B cell (primary cell): Measurements from ENCODE around the gene SEMA3A. TPM values are rescaled to one million over a fixed set of nuclear protein-coding genes. Genes with fewer than 3 reads are reported as not detected.

ENCODE experiments used
- ATAC-seq: fragments of 200-7000 bp; cut with Tn5 transposase; one replicate; pipeline ENCODE4 v1.10.0; 2021; ENCODE audit warnings: low read depth, mild to moderate bottlenecking, moderate number of reproducible peaks, moderate library complexity
- CTCF ChIA-PET: fragments of 350-600 bp; sonication (Branson Sonifier 250); formaldehyde crosslinking; loops from one replicate; lab custom pipeline; 2021; ENCODE audit warnings: antibody characterized with exemption, inconsistent platforms; lab: Charles Lee
- POLR2A ChIA-PET: fragments of 350-600 bp; sonication (Branson Sonifier 250); formaldehyde crosslinking; loops from one replicate; lab custom pipeline; 2021; ENCODE audit warnings: antibody characterized with exemption; lab: Charles Lee
- DNase-seq: peaks from one replicate; pipeline ENCODE4 v3.0.0; 2013
- H2AFZ ChIP-seq: 2 replicates; pipeline ENCODE4 v1.6.1; 2012; ENCODE audit warnings: mild to moderate bottlenecking, low read depth, low read length; ENCODE audit not compliant: insufficient read depth, poor library complexity, severe bottlenecking
- H3K27ac ChIP-seq, 2 donors: 1 replicate in 1 of 2; 2 replicates in 1 of 2; pipeline ENCODE4 v1.5.1; 2012 to 2013; ENCODE audit warnings: low read length in 2 of 2, mild to moderate bottlenecking in 2 of 2, moderate library complexity in 1 of 2
- H3K27me3 ChIP-seq, 4 experiments: fragments of 200-600 bp in 1 of 4; sonication (generic) in 1 of 4; replicated peaks in 1 of 4; 1 replicate in 2 of 4; 2 replicates in 2 of 4; pipeline versions ENCODE4 v1.6.1 to v1.7.0; 2013 to 2016; ENCODE audit warnings: low read length in 3 of 4, mild to moderate bottlenecking in 2 of 4, mixed read lengths in 1 of 4, moderate library complexity in 1 of 4; ENCODE audit not compliant: insufficient read depth in 4 of 4, control insufficient read depth in 3 of 4; ENCODE audit errors: control extremely low read depth in 1 of 4
- H3K36me3 ChIP-seq, 2 experiments: replicated peaks in 1 of 2; 1 replicate in 1 of 2; 2 replicates in 1 of 2; pipeline versions ENCODE4 v1.6.1 to v1.7.1; 2013; ENCODE audit warnings: low read length in 1 of 2; ENCODE audit not compliant: insufficient read depth in 2 of 2, control insufficient read depth in 1 of 2; ENCODE audit errors: control extremely low read depth in 1 of 2, extremely low read depth in 1 of 2
- H3K4me1 ChIP-seq, 2 donors: fragments of 200-600 bp in 1 of 2; sonication (generic) in 1 of 2; 1 replicate in 1 of 2; 2 replicates in 1 of 2; pipeline versions ENCODE4 v1.5.1 to v1.6.1; 2013 to 2017; ENCODE audit warnings: low read length in 2 of 2; ENCODE audit not compliant: control insufficient read depth in 2 of 2, insufficient read depth in 2 of 2
- H3K4me2 ChIP-seq: replicated peaks from 2 replicates; pipeline ENCODE3; 2012; ENCODE audit warnings: mild to moderate bottlenecking, low read depth, low read length; ENCODE audit not compliant: poor library complexity, severe bottlenecking
- H3K4me3 ChIP-seq, 5 experiments: fragments of 200-600 bp in 1 of 5; sonication (generic) in 1 of 5; 1 replicate in 3 of 5; 2 replicates in 2 of 5; pipeline versions ENCODE4 v1.5.1 to v1.7.0; 2011 to 2016; ENCODE audit warnings: low read length in 4 of 5, mild to moderate bottlenecking in 4 of 5, low read depth in 2 of 5, control low read depth in 1 of 5, moderate library complexity in 1 of 5; ENCODE audit not compliant: insufficient read depth in 1 of 5; ENCODE audit errors: control extremely low read depth in 1 of 5, extremely low read depth in 1 of 5
- H3K79me2 ChIP-seq: fragments of 200-600 bp; sonication (generic); one replicate; pipeline ENCODE4 v1.6.0; 2016; ENCODE audit warnings: low read length; ENCODE audit not compliant: control insufficient read depth, insufficient read depth
- H3K9ac ChIP-seq: fragments of 200-600 bp; sonication (generic); 2 replicates; pipeline ENCODE4 v1.6.1; 2017; ENCODE audit warnings: mild to moderate bottlenecking, low read length, moderate library complexity
- H3K9me3 ChIP-seq, 3 donors: one replicate each; pipeline versions ENCODE4 v1.6.1 to v1.7.1; 2013; ENCODE audit warnings: low read length in 2 of 3; ENCODE audit not compliant: control insufficient read depth in 2 of 3, insufficient read depth in 1 of 3; ENCODE audit errors: control extremely low read depth in 1 of 3
- H4K20me1 ChIP-seq: 2 replicates; pipeline ENCODE4 v1.6.0; 2012; ENCODE audit warnings: mild to moderate bottlenecking, low read length; ENCODE audit not compliant: insufficient read depth, control insufficient read depth, poor library complexity, severe bottlenecking
- H3K27ac Mint-ChIP-seq: one replicate; pipeline ENCODE4 v1.8.0; 2021; ENCODE audit warnings: mixed read lengths
- H3K27me3 Mint-ChIP-seq: one replicate; pipeline ENCODE4 v1.8.0; 2021; ENCODE audit warnings: mixed read lengths
- H3K4me1 Mint-ChIP-seq: one replicate; pipeline ENCODE4 v1.8.0; 2021; ENCODE audit warnings: mixed read lengths
- H3K4me3 Mint-ChIP-seq: one replicate; pipeline ENCODE4 v1.8.0; 2021; ENCODE audit warnings: mixed read lengths
- H3K9me3 Mint-ChIP-seq: one replicate; pipeline ENCODE4 v1.8.0; 2022; ENCODE audit warnings: mixed read lengths; ENCODE audit not compliant: insufficient read depth
- EZH2 ChIP-seq: IDR thresholded peaks from 2 replicates; pipeline ENCODE4 v1.6.1; 2012; ENCODE audit warnings: borderline replicate concordance, low read depth, mild to moderate bottlenecking, moderate library complexity, low read length; ENCODE audit not compliant: insufficient read depth, poor library complexity, severe bottlenecking
- WGBS: methylation state at CpG from one replicate; pipeline ENCODE4 v1.1.5; 2013; ENCODE audit warnings: missing lambda C conversion rate; ENCODE audit not compliant: insufficient coverage; 5-methylcytosine and 5-hydroxymethylcytosine counted together
- intact Hi-C: fragments of 100-400 bp; cut with micrococcal nuclease; formaldehyde crosslinking; loops from one replicate; pipeline ENCODE4 v1.10.0; 2022
- polyA plus RNA-seq: library from polyadenylated mRNA; depleted of rRNA; stranded (reverse); fragments of >200 nt; gene quantifications from 2 replicates; pipeline ENCODE4 v1.2.3, GENCODE V29; 2012
- total RNA-seq, 2 donors: library from RNA; stranded (reverse); fragments of 120-200 nt in 1 of 2; gene quantifications; 1 replicate in 1 of 2; 2 replicates in 1 of 2; pipeline versions ENCODE4 v1.2.3 to v1.2.4, GENCODE V29; 2013 to 2022
- TF ChIP-seq, protein P1 (sequence below): fragments of 200-600 bp; IDR thresholded peaks from one replicate; pipeline ENCODE4 v1.8.0; 2022; ENCODE audit warnings: antibody characterized with exemption, mild to moderate bottlenecking

The SEMA3A gene
- total and polyA plus RNA-seq, 2 donors (not counting 1 experiment from before 2014, with no cell fraction given): not detected

DNA sequence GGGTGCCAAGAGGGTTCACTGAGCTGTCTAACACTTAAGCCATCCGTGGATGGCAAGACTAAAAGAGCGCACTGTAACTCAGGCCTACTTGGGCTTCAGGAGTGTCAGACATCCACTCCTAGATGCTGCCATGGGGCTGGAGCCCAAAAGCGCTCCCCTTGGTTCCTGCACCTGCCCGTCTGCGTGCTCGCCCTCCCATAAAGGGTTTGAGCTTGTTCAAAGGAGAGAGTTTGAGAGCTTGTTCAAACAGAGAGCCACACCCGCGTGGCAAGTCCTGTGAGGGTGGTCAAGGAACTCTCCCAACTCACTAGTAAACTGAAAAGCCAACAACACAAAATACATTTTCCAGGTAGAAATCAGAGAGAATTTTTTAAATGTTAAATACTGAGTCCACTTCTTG lies 256.7 kb downstream of the SEMA3A start:
- Histone ChIP-seq H3K4me1 (no peaks in the 10 kb centered on the region), H4K20me1 (no peaks in the 10 kb centered on the region), H2AFZ (no peak overlapping the region), H3K79me2 (no peaks in the 10 kb centered on the region), H3K4me3 (no peak overlapping the region), H3K27ac (no peak overlapping the region), H3K9ac (no peak overlapping the region), H3K36me3 (no peaks in the 10 kb centered on the region), H3K27me3 (no peaks in the 10 kb centered on the region), H3K9me3 (no peaks in the 10 kb centered on the region), H3K4me2 (no peak overlapping the region)
- Mint-ChIP-seq H3K4me3 (no peak overlapping the region), H3K4me1 (no peaks in the 10 kb centered on the region), H3K27me3 (no peaks in the 10 kb centered on the region), H3K27ac (no peak overlapping the region), H3K9me3 (no peaks in the 10 kb centered on the region)
- POLR2A ChIA-PET: no interaction called here
- no peak for DNase-seq
- CTCF ChIA-PET: interaction anchor here (1.1 to 1.4 kb wide), 2 partner anchors 8 to 10 kb away, joined by 3 to 4 read pairs; no protein-coding TSS in a partner anchor
- no peak for TF ChIP-seq EZH2
- TF ChIP-seq, protein P1, sequence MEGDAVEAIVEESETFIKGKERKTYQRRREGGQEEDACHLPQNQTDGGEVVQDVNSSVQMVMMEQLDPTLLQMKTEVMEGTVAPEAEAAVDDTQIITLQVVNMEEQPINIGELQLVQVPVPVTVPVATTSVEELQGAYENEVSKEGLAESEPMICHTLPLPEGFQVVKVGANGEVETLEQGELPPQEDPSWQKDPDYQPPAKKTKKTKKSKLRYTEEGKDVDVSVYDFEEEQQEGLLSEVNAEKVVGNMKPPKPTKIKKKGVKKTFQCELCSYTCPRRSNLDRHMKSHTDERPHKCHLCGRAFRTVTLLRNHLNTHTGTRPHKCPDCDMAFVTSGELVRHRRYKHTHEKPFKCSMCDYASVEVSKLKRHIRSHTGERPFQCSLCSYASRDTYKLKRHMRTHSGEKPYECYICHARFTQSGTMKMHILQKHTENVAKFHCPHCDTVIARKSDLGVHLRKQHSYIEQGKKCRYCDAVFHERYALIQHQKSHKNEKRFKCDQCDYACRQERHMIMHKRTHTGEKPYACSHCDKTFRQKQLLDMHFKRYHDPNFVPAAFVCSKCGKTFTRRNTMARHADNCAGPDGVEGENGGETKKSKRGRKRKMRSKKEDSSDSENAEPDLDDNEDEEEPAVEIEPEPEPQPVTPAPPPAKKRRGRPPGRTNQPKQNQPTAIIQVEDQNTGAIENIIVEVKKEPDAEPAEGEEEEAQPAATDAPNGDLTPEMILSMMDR: no peak
- 90% methylated on average over 2 of the region's 8 CpGs for WGBS
- ATAC-seq: no peak
- intact Hi-C loops: loop anchor here (5.0 kb wide), 1 partner anchor 1614 kb away; no protein-coding TSS in a partner anchor

- intact Hi-C loops: loop anchor here (5.0 kb wide), 1 partner anchor 1616 kb away; no protein-coding TSS in a partner anchor
- Histone ChIP-seq H3K36me3 (no peaks in the 10 kb centered on the region), H3K27ac (no peak overlapping the region), H3K4me2 (no peak overlapping the region), H3K4me3 (no peak overlapping the region), H3K9ac (no peak overlapping the region), H3K9me3 (no peaks in the 10 kb centered on the region), H3K4me1 (no peaks in the 10 kb centered on the region), H3K79me2 (no peaks in the 10 kb centered on the region), H2AFZ (no peak overlapping the region), H3K27me3 (no peaks in the 10 kb centered on the region), H4K20me1 (no peaks in the 10 kb centered on the region)
- Mint-ChIP-seq H3K4me3 (no peak overlapping the region), H3K27me3 (no peaks in the 10 kb centered on the region), H3K9me3 (no peaks in the 10 kb centered on the region), H3K4me1 (no peaks in the 10 kb centered on the region), H3K27ac (no peak overlapping the region)
- ChIA-PET CTCF (interaction anchor here (0.7 to 2.3 kb wide), 8 partner anchors 9 to 1915 kb away, joined by 3 to 7 read pairs (median 3); no protein-coding TSS in a partner anchor), POLR2A (no interaction called here)
- TF ChIP-seq, protein P1: peak; percentile 58
- no peak for TF ChIP-seq EZH2
- DNase-seq (peak; percentile 25), ATAC-seq (no peak)
- 0% methylated on average over 1 of the region's 5 CpGs for WGBS
Measured at GRCh38 chr7:83936056-83936708, 258.4 kb downstream of the SEMA3A start.
